AG04449 (cell line): ENCODE data around the gene KIAA0232.
A peak's percentile ranks its signal among the peaks of the same experiment; 100 is the strongest.

ENCODE experiments used
- CTCF ChIA-PET: fragments of 350-600 bp; formaldehyde crosslinking; extraction: SDS; loops from one replicate; lab custom pipeline; 2021; ENCODE audit warnings: antibody characterized with exemption; lab: Yijun Ruan, JAX
- POLR2A ChIA-PET: fragments of 400-600, 350-600 bp; formaldehyde crosslinking; extraction: SDS; loops from one replicate; lab custom pipeline; 2020; ENCODE audit warnings: antibody characterized with exemption, inconsistent platforms; lab: Yijun Ruan, JAX
- DNase-seq: peaks from one replicate; pipeline ENCODE4 v3.0.0-alpha.2; 2010; ENCODE audit warnings: low read depth, low spot score
- H3K4me3 ChIP-seq: 2 replicates; pipeline ENCODE4 v1.5.1; 2011; ENCODE audit warnings: low read depth, mild to moderate bottlenecking, control low read depth, low read length
- TF ChIP-seq, protein P1 (sequence below): IDR thresholded peaks from one replicate; pipeline ENCODE4 v1.5.1; 2011; ENCODE audit warnings: mild to moderate bottlenecking, moderate library complexity, low read length, control low read depth, inconsistent platforms; ENCODE audit not compliant: insufficient read depth; ENCODE audit errors: missing control alignments

KIAA0232 gene

DNA sequence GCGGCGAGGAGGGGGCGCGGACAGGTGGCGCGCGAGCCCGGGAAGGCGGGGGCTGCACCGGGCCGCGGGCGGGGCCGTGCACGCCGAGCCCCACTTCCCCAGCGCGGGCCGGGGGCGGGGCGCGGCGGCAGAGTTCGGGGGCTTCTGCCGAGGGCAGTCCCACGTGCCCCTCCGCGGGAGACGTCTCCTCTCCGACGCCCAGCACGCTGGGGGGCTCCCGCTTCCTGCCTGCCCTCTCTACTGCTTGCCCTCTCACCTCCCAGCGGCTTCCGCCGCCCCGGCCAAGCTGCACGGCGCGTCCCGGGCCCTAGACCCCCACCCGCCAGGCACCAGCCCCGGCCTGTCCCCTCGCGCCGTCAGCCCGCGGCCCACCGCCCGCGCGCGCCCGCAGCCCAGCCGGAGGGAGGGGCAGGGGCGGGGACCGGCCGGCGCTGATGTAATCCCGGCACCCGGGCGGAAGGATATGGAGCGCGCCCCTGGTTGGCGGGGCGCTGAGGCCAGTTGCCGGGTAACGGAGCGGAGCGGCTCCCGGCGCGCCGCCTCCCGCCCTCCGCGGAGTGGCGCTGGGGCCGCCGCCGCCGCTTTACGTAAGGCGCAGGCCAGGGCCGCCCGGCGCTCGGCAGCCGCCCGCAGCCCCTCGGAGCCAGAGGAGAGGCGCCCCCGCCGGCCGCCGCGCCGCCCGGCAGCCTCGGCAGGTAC is at the start of gene KIAA0232:
Gene KIAA0232 (plus strand): TSS at position 581 of the 699 bp plus-strand sequence. CDS start 41,727 bp downstream, outside the sequence.
- TF ChIP-seq, protein P1, sequence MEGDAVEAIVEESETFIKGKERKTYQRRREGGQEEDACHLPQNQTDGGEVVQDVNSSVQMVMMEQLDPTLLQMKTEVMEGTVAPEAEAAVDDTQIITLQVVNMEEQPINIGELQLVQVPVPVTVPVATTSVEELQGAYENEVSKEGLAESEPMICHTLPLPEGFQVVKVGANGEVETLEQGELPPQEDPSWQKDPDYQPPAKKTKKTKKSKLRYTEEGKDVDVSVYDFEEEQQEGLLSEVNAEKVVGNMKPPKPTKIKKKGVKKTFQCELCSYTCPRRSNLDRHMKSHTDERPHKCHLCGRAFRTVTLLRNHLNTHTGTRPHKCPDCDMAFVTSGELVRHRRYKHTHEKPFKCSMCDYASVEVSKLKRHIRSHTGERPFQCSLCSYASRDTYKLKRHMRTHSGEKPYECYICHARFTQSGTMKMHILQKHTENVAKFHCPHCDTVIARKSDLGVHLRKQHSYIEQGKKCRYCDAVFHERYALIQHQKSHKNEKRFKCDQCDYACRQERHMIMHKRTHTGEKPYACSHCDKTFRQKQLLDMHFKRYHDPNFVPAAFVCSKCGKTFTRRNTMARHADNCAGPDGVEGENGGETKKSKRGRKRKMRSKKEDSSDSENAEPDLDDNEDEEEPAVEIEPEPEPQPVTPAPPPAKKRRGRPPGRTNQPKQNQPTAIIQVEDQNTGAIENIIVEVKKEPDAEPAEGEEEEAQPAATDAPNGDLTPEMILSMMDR: no peak
- peak; percentile 65 for DNase-seq
- H3K4me3 ChIP-seq: peak within 1 kb of the TSS; percentile 86
- POLR2A ChIA-PET: no interaction called here
- CTCF ChIA-PET: interaction anchor here (0.7 to 4.7 kb wide), 5 partner anchors 9 to 91 kb away, joined by 3 to 26 read pairs (median 3); no protein-coding TSS in a partner anchor

GRCh38 chr4:6733358-6734164 is 49.0 kb upstream of the KIAA0232 start:
- H3K4me3 ChIP-seq: no peak overlapping the region
- ChIA-PET POLR2A (no interaction called here), CTCF (interaction anchor here (1.0 to 7.5 kb wide), 3 partner anchors 15 to 153 kb away, joined by 4 to 52 read pairs (median 15); partner anchors contain the start of gene BLOC1S4)
- DNase-seq: no peak
- TF ChIP-seq, protein P1: no peak

DNA sequence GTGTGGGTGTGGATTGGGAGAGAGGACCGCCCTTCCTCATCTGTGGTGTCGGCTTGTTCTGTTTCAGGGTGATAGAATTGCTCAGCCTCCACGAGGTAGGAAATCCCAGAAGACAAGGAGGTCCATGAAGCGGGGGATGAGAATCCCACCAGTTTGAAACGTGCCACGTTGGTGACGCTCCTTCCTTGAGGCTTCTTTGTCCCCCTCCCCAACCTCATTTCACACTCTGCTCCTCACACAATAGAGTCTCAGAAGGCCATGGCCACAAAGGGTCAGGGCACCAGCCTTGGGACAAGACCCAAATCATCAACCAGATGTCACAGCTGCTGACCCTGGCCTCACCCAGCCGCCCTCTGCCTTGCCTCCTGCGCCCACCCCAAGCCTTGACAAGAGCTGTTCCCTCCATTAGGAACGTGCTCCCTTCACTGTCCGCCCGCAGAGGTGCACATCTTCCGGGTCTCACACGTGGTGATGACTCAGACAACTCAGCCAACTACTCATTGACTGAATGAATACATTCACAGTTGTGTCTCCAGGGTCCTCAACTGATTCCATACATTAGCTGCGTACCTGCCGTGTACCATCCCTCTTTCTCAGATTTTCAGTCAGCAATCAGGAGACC is 48.3 kb upstream of the KIAA0232 start:
- no peak for DNase-seq
- ChIA-PET CTCF (interaction anchor here (0.8 to 1.3 kb wide), 2 partner anchors 13 to 139 kb away, joined by 3 to 5 read pairs; no protein-coding TSS in a partner anchor), POLR2A (no interaction called here)
- H3K4me3 ChIP-seq: no peak overlapping the region
- TF ChIP-seq, protein P1: no peak

DNA sequence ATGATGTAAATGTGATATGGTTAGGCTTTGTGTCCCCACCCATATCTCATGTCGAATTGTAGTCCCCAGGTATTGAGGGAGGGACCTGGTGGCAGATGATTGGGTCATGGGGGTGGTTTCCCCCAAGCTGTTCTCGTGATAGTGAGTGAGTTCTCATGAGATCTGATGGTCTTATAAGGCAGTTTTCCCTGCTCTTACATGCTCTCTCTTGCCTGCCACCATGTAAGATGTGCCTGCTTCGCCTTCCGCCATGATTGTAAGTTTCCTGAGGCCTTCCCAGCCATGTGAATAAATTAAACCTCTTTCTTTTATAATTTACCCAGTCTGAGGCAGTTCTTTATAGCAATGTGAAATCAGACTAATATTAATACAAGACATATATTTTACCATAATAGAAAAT is 42.6 kb upstream of the KIAA0232 start:
- H3K4me3 ChIP-seq: no peak overlapping the region
- ChIA-PET POLR2A (no interaction called here), CTCF (interaction anchor here (0.7 kb wide), 1 partner anchor 21 kb away, joined by 3 read pairs; no protein-coding TSS in a partner anchor)
- DNase-seq: no peak
- TF ChIP-seq, protein P1: no peak

- TF ChIP-seq, protein P1: no peak
- CTCF ChIA-PET: interaction anchor here (0.7 kb wide), 1 partner anchor 22 kb away, joined by 3 read pairs; no protein-coding TSS in a partner anchor
- no peak overlapping the region for H3K4me3 ChIP-seq
- no peak for DNase-seq
- POLR2A ChIA-PET: interaction anchor here (0.6 kb wide), 1 partner anchor 70 kb away, joined by 3 read pairs; no protein-coding TSS in a partner anchor
Measured at GRCh38 chr4:6740347-6740746, 42.2 kb upstream of the KIAA0232 start.
